Measurements from ENCODE around the gene KIAA0930.

DNA sequence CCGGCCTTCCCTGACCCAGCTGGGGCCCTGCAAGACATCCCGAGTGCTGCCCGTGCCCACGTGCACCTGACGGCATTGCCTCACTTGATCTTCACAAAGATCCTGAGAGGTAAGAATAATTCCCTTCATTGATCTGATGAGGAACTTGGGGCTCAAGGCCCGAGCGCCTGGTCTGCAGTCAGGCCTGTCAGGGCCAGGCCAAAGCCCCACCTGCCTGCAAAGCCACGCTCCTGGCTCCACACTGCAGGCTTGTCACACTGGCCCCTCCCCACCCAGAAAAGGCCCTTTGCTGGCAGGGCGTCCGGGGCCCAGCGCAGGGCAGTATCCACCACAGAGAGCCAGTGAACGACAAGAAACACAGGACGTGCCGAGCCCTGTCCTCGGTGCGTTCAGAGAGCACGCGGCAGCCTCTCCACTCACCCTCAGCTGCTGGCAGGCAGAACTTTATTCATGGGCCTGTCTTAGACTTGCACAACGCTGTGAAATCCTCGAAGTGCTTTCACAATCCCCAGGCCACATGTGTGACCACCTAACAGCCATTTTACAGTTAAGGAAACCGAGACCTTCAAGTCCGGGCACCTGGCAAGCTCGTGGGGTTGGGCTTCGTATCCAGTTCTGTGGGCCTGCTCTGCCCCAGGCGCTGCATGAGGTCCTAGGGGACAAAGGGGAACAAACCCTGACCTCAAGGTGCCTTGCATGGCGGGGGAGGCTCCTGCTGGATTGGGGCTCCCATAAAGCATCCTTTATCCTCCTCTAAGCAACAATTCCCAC, 14.8 kb downstream of the KIAA0930 start:
- TF ChIP-seq, protein P1, sequence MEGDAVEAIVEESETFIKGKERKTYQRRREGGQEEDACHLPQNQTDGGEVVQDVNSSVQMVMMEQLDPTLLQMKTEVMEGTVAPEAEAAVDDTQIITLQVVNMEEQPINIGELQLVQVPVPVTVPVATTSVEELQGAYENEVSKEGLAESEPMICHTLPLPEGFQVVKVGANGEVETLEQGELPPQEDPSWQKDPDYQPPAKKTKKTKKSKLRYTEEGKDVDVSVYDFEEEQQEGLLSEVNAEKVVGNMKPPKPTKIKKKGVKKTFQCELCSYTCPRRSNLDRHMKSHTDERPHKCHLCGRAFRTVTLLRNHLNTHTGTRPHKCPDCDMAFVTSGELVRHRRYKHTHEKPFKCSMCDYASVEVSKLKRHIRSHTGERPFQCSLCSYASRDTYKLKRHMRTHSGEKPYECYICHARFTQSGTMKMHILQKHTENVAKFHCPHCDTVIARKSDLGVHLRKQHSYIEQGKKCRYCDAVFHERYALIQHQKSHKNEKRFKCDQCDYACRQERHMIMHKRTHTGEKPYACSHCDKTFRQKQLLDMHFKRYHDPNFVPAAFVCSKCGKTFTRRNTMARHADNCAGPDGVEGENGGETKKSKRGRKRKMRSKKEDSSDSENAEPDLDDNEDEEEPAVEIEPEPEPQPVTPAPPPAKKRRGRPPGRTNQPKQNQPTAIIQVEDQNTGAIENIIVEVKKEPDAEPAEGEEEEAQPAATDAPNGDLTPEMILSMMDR (IDR thresholded peaks at IDR 0.05) = no peak
- no peak for TF ChIP-seq ZFX (IDR thresholded peaks at IDR 0.05; ENCODE audit: borderline replicate concordance)
